OCI-LY1 (cell line): ENCODE results near the gene KBTBD7.

ENCODE experiments used
- H2AFZ ChIP-seq: fragments of 200-600 bp; sonication (generic), shearing (Covaris generic); 2 replicates; pipeline ENCODE4 v1.6.0; 2014; ENCODE audit warnings: antibody characterized with exemption, mild to moderate bottlenecking, low read length
- H3F3A ChIP-seq: fragments of 200-600 bp; sonication (generic), shearing (Covaris generic); 2 replicates; pipeline ENCODE4 v1.6.0; 2014; ENCODE audit warnings: mild to moderate bottlenecking, antibody characterized with exemption, low read length, moderate library complexity; ENCODE audit not compliant: insufficient read depth
- H3K27ac ChIP-seq: fragments of 200-600 bp; sonication (generic); 2 replicates; pipeline ENCODE4 v1.5.1; 2014; ENCODE audit warnings: low read length, mixed run types, mild to moderate bottlenecking, low read depth; ENCODE audit not compliant: poor library complexity, severe bottlenecking
- H3K27me3 ChIP-seq: fragments of 200-600 bp; sonication (generic); 2 replicates; pipeline ENCODE4 v1.6.0; 2014; ENCODE audit warnings: antibody characterized with exemption, mild to moderate bottlenecking, low read length, moderate library complexity; ENCODE audit not compliant: insufficient read depth
- H3K36me3 ChIP-seq: fragments of 200-600 bp; sonication (generic); 2 replicates; pipeline ENCODE4 v1.6.1; 2014; ENCODE audit warnings: mild to moderate bottlenecking, antibody characterized with exemption, low read length, moderate library complexity, mixed read lengths; ENCODE audit not compliant: insufficient read depth
- H3K4me1 ChIP-seq: fragments of 200-600 bp; sonication (generic); 2 replicates; pipeline ENCODE4 v1.5.1; 2014; ENCODE audit warnings: mild to moderate bottlenecking, low read length, moderate library complexity; ENCODE audit not compliant: insufficient read depth, severe bottlenecking
- H3K4me2 ChIP-seq: fragments of 200-600 bp; sonication (generic), shearing (Covaris generic); 2 replicates; pipeline ENCODE4 v1.6.1; 2014; ENCODE audit warnings: low read length
- H3K4me3 ChIP-seq: fragments of 200-600 bp; sonication (generic); 2 replicates; pipeline ENCODE4 v1.5.1; 2014; ENCODE audit warnings: low read length, low read depth, mild to moderate bottlenecking, mixed read lengths; ENCODE audit not compliant: poor library complexity, severe bottlenecking
- H3K79me2 ChIP-seq: fragments of 200-600 bp; shearing (Covaris generic); 2 replicates; pipeline ENCODE4 v1.6.1; 2016; ENCODE audit warnings: mixed run types, low read length, mixed read lengths; ENCODE audit not compliant: insufficient read depth
- H3K9ac ChIP-seq: fragments of 200-600 bp; sonication (generic), shearing (Covaris generic); 2 replicates; pipeline ENCODE4 v1.6.1; 2014; ENCODE audit warnings: mild to moderate bottlenecking, low read length, mixed read lengths
- H3K9me2 ChIP-seq: fragments of 200-600 bp; sonication (generic), shearing (Covaris generic); 2 replicates; pipeline ENCODE4 v1.6.1; 2014; ENCODE audit warnings: low read depth, mild to moderate bottlenecking, low read length, mixed read lengths
- H3K9me3 ChIP-seq: fragments of 200-600 bp; shearing (Covaris generic); 2 replicates; pipeline ENCODE4 v1.6.1; 2014; ENCODE audit warnings: low read length, mixed read lengths
- H4K20me1 ChIP-seq: fragments of 200-600 bp; sonication (generic), shearing (Covaris generic); 2 replicates; pipeline ENCODE4 v1.6.0; 2016; ENCODE audit warnings: mild to moderate bottlenecking, low read length; ENCODE audit not compliant: insufficient read depth
- CTCF ChIP-seq: fragments of 200-600 bp; sonication (generic), shearing (Covaris generic); IDR thresholded peaks from 2 replicates; pipeline ENCODE4 v1.5.1; 2017; ENCODE audit warnings: mild to moderate bottlenecking, antibody characterized with exemption, low read length, moderate library complexity, mixed read lengths
- EZH2 ChIP-seq: fragments of 200-600 bp; sonication (generic), shearing (Covaris generic); IDR thresholded peaks from 2 replicates; pipeline ENCODE4 v1.8.0; 2017; ENCODE audit warnings: borderline replicate concordance, mixed run types, mild to moderate bottlenecking, antibody characterized with exemption, low read length, moderate library complexity, mixed read lengths

KBTBD7 gene, protein sequence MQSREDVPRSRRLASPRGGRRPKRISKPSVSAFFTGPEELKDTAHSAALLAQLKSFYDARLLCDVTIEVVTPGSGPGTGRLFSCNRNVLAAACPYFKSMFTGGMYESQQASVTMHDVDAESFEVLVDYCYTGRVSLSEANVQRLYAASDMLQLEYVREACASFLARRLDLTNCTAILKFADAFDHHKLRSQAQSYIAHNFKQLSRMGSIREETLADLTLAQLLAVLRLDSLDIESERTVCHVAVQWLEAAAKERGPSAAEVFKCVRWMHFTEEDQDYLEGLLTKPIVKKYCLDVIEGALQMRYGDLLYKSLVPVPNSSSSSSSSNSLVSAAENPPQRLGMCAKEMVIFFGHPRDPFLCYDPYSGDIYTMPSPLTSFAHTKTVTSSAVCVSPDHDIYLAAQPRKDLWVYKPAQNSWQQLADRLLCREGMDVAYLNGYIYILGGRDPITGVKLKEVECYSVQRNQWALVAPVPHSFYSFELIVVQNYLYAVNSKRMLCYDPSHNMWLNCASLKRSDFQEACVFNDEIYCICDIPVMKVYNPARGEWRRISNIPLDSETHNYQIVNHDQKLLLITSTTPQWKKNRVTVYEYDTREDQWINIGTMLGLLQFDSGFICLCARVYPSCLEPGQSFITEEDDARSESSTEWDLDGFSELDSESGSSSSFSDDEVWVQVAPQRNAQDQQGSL

DNA sequence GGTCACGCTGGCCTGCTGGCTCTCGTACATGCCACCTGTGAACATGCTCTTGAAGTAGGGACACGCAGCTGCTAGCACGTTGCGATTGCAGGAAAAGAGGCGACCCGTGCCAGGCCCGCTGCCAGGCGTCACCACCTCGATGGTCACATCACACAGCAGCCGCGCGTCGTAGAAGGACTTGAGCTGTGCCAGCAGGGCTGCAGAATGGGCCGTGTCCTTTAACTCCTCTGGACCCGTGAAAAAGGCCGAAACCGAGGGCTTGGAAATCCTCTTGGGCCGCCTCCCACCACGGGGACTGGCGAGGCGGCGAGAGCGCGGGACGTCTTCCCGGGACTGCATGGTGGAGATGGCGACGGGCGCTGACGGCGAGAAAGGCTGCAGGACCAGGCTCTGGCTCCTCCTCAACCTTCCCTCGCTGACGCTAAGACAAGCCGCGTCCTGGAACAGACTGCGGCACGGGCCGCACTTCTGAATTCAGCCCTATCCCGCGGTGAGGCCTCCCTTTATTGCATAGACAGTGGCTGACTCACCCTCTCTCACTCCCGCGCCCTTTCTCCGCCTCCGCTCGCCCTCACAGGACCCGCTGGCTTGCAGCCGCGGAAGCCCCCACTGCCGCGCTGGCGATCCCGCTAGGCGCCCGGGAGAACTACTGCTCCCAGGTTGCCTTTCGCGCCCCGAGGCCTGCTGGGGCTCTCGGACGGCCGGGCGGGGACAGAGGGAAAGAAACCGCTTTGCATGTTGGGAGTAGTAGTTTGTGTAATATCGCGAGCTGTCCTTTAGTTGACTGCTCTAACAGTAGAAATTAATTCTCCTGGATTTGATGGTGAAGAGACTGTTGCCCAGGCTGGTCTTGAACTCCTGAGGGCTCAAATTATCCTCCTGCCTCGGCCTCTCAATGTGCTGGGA lies at the start of gene KBTBD7:
Gene KBTBD7, minus strand, starts transcription at position 651 of the 906 bp plus-strand sequence. Its CDS starts 312 bp downstream, at position 339.
- Histone ChIP-seq H3K9me2 (no peaks in the 10 kb centered on the region), H3K36me3 (peaks cover 26% of the 10 kb centered on the region), H3K27ac (peak within 1 kb of the TSS; percentile 44), H2AFZ (peak within 1 kb of the TSS; percentile 93; the same call in 1 of the 2 replicates), H3K4me1 (peaks cover 21% of the 10 kb centered on the region), H3K27me3 (no peaks in the 10 kb centered on the region), H3K4me3 (peak within 1 kb of the TSS; percentile 73), H3K9ac (peak within 1 kb of the TSS; percentile 73), H3F3A (no peaks in the 10 kb centered on the region), H3K4me2 (peak within 1 kb of the TSS; percentile 74), H3K9me3 (peaks cover 9% of the 10 kb centered on the region; the same call in 1 of the 2 replicates), H3K79me2 (no peaks in the 10 kb centered on the region), H4K20me1 (no peaks in the 10 kb centered on the region)
- TF ChIP-seq EZH2, result no peak
- no peak for TF ChIP-seq CTCF

DNA sequence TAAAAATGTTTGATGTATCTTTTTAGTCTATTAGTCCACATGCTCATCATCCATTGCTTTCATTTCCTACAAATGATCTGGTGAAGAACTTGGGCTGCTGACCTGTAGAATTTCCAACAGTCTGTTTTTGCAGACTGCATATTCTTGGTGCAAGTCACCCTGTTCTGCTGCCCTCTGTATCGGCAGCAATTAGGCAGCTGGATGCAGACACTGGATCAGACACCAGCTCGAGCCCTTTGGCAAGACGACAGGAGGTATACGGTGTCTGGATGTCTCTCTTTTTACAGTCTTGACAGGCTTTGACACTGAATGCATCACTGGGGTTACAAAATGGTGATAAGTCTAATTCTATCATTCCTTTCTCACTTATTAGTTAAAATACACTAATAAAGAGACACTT lies 47.3 kb upstream of the KBTBD7 start:
- no peak overlapping the region for H3K27ac ChIP-seq
- no peaks in the 10 kb centered on the region for H3F3A ChIP-seq
- H3K4me1 ChIP-seq, result no peaks in the 10 kb centered on the region
- no peaks in the 10 kb centered on the region for H4K20me1 ChIP-seq
- H3K36me3 ChIP-seq, result peaks cover 22% of the 10 kb centered on the region; the same call in 1 of the 2 replicates
- no peak overlapping the region for H3K4me2 ChIP-seq
- no peaks in the 10 kb centered on the region for H3K9me2 ChIP-seq
- no peak for TF ChIP-seq CTCF
- no peak for TF ChIP-seq EZH2
- H3K9ac ChIP-seq, result no peak overlapping the region
- no peak overlapping the region for H3K4me3 ChIP-seq
- no peaks in the 10 kb centered on the region for H3K79me2 ChIP-seq
- no peaks in the 10 kb centered on the region for H3K27me3 ChIP-seq
- H3K9me3 ChIP-seq, result no peaks in the 10 kb centered on the region
- no peak overlapping the region for H2AFZ ChIP-seq

DNA sequence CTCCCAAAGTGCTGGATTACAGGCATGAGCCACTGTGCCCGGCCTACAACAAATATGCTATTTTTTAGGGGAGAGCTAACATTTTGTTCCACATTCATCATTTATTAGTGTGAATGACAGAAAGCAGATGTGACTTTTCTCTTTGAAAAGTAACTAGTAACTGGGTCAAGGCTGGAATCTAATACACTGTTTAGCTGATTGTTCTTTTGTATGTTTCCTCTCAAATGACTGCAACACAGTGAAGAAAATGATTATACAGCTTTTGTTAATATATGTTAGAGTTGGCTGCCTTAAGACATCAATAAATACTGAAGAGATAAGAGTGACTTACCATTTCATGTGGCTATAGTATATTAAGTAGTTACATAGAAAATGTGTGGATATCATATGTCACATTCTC lies 42.0 kb upstream of the KBTBD7 start:
- Histone ChIP-seq H3K4me1 (peaks cover 14% of the 10 kb centered on the region), H3K9ac (no peak overlapping the region), H3K36me3 (peaks cover 34% of the 10 kb centered on the region; the same call in 1 of the 2 replicates), H3K27ac (no peak overlapping the region), H4K20me1 (no peaks in the 10 kb centered on the region), H3K9me2 (no peaks in the 10 kb centered on the region), H3K79me2 (no peaks in the 10 kb centered on the region), H3K4me3 (no peak overlapping the region), H3K27me3 (no peaks in the 10 kb centered on the region), H3F3A (no peaks in the 10 kb centered on the region), H3K9me3 (no peaks in the 10 kb centered on the region), H2AFZ (no peak overlapping the region), H3K4me2 (no peak overlapping the region)
- no peak for TF ChIP-seq CTCF
- no peak for TF ChIP-seq EZH2
